Measurements from ENCODE around the gene CRYBA1.
"Not testable (repeated sequence)": the region's sequence is repeated elsewhere in the genome, so short reads cannot be mapped to it uniquely, and the experiment has no call there.

CRYBA1 gene

GRCh38 chr17:29238133-29238850 is 8.4 kb upstream of the CRYBA1 start:
- DNase-seq, result no peak

- DNase-seq, result no peak
Measured at GRCh38 chr17:29240477-29240876, 6.2 kb upstream of the CRYBA1 start.

GRCh38 chr17:29240968-29241963 is 5.4 kb upstream of the CRYBA1 start:
- DNase-seq, result no peak

GRCh38 chr17:29242051-29242450 is 4.6 kb upstream of the CRYBA1 start:
- no peak for DNase-seq

GRCh38 chr17:29242790-29243189 is 3.9 kb upstream of the CRYBA1 start:
- no peak for DNase-seq

- DNase-seq, result no peak
Measured at GRCh38 chr17:29243792-29244191, 2.9 kb upstream of the CRYBA1 start.

- DNase-seq, result no peak
Measured at GRCh38 chr17:29245401-29245800, 1.3 kb upstream of the CRYBA1 start.

GRCh38 chr17:29247219-29247618 is 560 bp downstream of the CRYBA1 start:
- DNase-seq, result no peak

- no peak for DNase-seq
Measured at GRCh38 chr17:29248845-29249244, 2.2 kb downstream of the CRYBA1 start.

- DNase-seq, result no peak
Measured at GRCh38 chr17:29250666-29251065, 4.0 kb downstream of the CRYBA1 start.

- DNase-seq, result no peak
Measured at GRCh38 chr17:29251184-29251583, 4.5 kb downstream of the CRYBA1 start.

GRCh38 chr17:29252101-29252791 is 5.6 kb downstream of the CRYBA1 start:
- DNase-seq, result no peak

GRCh38 chr17:29253037-29253436 is 6.4 kb downstream of the CRYBA1 start:
- no peak for DNase-seq

- DNase-seq, result no peak
Measured at GRCh38 chr17:29255926-29256522, 9.4 kb downstream of the CRYBA1 start.

- no peak for DNase-seq
Measured at GRCh38 chr17:29256735-29257466, 10.2 kb downstream of the CRYBA1 start.

- no peak for DNase-seq
Measured at GRCh38 chr17:29257756-29258155, 11.1 kb downstream of the CRYBA1 start.

- no peak for DNase-seq
Measured at GRCh38 chr17:29263916-29264315, 17.3 kb downstream of the CRYBA1 start.

- not testable (repeated sequence) for DNase-seq
Measured at GRCh38 chr17:29271980-29272379, 25.3 kb downstream of the CRYBA1 start.

GRCh38 chr17:29273924-29274323 is 27.3 kb downstream of the CRYBA1 start:
- DNase-seq, result no peak

GRCh38 chr17:29278692-29279091 is 32.0 kb downstream of the CRYBA1 start:
- DNase-seq, result no peak

- DNase-seq, result no peak
Measured at GRCh38 chr17:29279397-29280070, 32.9 kb downstream of the CRYBA1 start.

- no peak for DNase-seq
Measured at GRCh38 chr17:29283496-29283895, 36.8 kb downstream of the CRYBA1 start.
